Endodermal cell (in vitro differentiated cells): ENCODE results near the gene BATF2. TPM values are rescaled to one million over a fixed set of nuclear protein-coding genes. Genes with fewer than 3 reads are reported as not detected.

Source experiments
- DNase-seq: peaks from one replicate; pipeline ENCODE4 v3.0.0-alpha.2; 2017
- H3K27ac ChIP-seq: 2 replicates; pipeline ENCODE4 v1.5.1; 2013; ENCODE audit warnings: mild to moderate bottlenecking, low read depth, low read length, moderate library complexity
- H3K27me3 ChIP-seq: 2 replicates; pipeline ENCODE4 v1.6.1; 2013; ENCODE audit warnings: mild to moderate bottlenecking, low read length, moderate library complexity; ENCODE audit not compliant: insufficient read depth, control insufficient read depth, poor library complexity, severe bottlenecking
- H3K36me3 ChIP-seq: 2 replicates; pipeline ENCODE4 v1.7.0; 2013; ENCODE audit warnings: mild to moderate bottlenecking, low read length, moderate library complexity; ENCODE audit not compliant: control insufficient read depth, insufficient read depth
- H3K4me1 ChIP-seq: one replicate; pipeline ENCODE4 v1.7.0; 2013; ENCODE audit warnings: low read length; ENCODE audit not compliant: control insufficient read depth, insufficient read depth
- H3K4me3 ChIP-seq: 2 replicates; pipeline ENCODE4 v1.5.1; 2013; ENCODE audit warnings: mild to moderate bottlenecking, low read length, moderate library complexity
- H3K9ac ChIP-seq: 2 replicates; pipeline ENCODE4 v1.6.1; 2013; ENCODE audit warnings: mild to moderate bottlenecking, low read length, moderate library complexity; ENCODE audit not compliant: poor library complexity, severe bottlenecking; ENCODE audit errors: extremely low read depth
- H3K9me3 ChIP-seq: 2 replicates; pipeline ENCODE4 v1.6.1; 2013; ENCODE audit warnings: mild to moderate bottlenecking, low read length, moderate library complexity; ENCODE audit not compliant: control insufficient read depth
- H3K27ac Mint-ChIP-seq: 2 replicates; pipeline ENCODE4 v1.8.0; 2020; ENCODE audit warnings: mixed read lengths
- H3K27me3 Mint-ChIP-seq: 2 replicates; pipeline ENCODE4 v1.8.0; 2021; ENCODE audit warnings: mild to moderate bottlenecking, mixed read lengths; ENCODE audit not compliant: insufficient read depth
- H3K36me3 Mint-ChIP-seq: 2 replicates; pipeline ENCODE4 v1.8.0; 2020; ENCODE audit warnings: low read depth, mixed read lengths
- H3K4me1 Mint-ChIP-seq: 2 replicates; pipeline ENCODE4 v1.8.0; 2020; ENCODE audit warnings: mixed read lengths
- H3K4me3 Mint-ChIP-seq: 2 replicates; pipeline ENCODE4 v1.8.0; 2020; ENCODE audit warnings: mild to moderate bottlenecking, moderate library complexity, mixed read lengths
- H3K9me3 Mint-ChIP-seq: 2 replicates; pipeline ENCODE4 v1.8.0; 2020; ENCODE audit warnings: mild to moderate bottlenecking, mixed read lengths
- WGBS, 2 experiments: methylation state at CpG; one replicate each; pipeline versions ENCODE4 v1.1.5 to v1.1.7; 2013; ENCODE audit warnings: missing lambda C conversion rate in 2 of 2, mixed read lengths in 1 of 2; ENCODE audit not compliant: insufficient coverage in 1 of 2, insufficient read length in 1 of 2; 5-methylcytosine and 5-hydroxymethylcytosine counted together
- total RNA-seq, 2 donors: library from RNA; stranded (reverse); fragmentation: NEBNext Ultra II Directional in 1 of 2; extraction: Animal tissue kit (Norgen Biotek cat#: 25700) in 1 of 2; gene quantifications; 2 replicates in 1 of 2; 3 replicates in 1 of 2; pipeline ENCODE4 v1.2.1, GENCODE V29; 2021
- TF ChIP-seq, protein P1 (sequence below): fragments of 200-600 bp; sonication (generic); conservative IDR thresholded peaks from 2 replicates; pipeline ENCODE4 v1.5.0; 2021; ENCODE audit warnings: antibody characterized with exemption, mild to moderate bottlenecking

Gene BATF2
- total RNA-seq, 2 donors from 2014 or later = 0.27 TPM; not detected in 1

DNA sequence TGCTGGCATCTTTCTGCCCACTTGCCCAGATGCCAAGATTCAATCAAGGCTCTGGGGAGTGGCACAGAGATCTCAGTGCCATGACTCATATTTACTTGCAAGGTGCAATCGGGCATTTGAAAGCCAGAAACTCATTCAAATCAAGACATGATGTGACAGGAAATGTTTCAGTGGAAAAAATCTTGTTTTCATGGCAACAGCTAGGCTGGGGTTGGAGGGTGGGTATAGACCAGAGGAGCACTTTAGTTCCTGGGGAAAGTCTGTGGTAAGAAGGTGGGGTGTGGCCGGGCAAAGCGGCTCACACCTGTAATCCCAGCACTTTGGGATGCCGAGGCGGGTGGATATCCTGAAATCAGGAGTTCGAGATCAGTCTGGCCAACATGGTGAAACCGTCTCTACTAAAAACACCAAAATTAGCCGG lies 26.0 kb downstream of the BATF2 start:
- Mint-ChIP-seq H3K27me3 (peaks cover 47% of the 10 kb centered on the region), H3K4me1 (no peaks in the 10 kb centered on the region), H3K27ac (no peak overlapping the region), H3K4me3 (no peak overlapping the region), H3K9me3 (peaks cover 7% of the 10 kb centered on the region), H3K36me3 (no peaks in the 10 kb centered on the region)
- 90 to 96% methylated on average over 7 to 8 of the region's 8 CpGs for WGBS, 2 experiments
- Histone ChIP-seq H3K9ac (no peak overlapping the region), H3K4me1 (no peaks in the 10 kb centered on the region), H3K9me3 (no peaks in the 10 kb centered on the region), H3K4me3 (no peak overlapping the region), H3K36me3 (no peaks in the 10 kb centered on the region), H3K27me3 (no peaks in the 10 kb centered on the region), H3K27ac (no peak overlapping the region)
- no peak for DNase-seq
- TF ChIP-seq, protein P1, sequence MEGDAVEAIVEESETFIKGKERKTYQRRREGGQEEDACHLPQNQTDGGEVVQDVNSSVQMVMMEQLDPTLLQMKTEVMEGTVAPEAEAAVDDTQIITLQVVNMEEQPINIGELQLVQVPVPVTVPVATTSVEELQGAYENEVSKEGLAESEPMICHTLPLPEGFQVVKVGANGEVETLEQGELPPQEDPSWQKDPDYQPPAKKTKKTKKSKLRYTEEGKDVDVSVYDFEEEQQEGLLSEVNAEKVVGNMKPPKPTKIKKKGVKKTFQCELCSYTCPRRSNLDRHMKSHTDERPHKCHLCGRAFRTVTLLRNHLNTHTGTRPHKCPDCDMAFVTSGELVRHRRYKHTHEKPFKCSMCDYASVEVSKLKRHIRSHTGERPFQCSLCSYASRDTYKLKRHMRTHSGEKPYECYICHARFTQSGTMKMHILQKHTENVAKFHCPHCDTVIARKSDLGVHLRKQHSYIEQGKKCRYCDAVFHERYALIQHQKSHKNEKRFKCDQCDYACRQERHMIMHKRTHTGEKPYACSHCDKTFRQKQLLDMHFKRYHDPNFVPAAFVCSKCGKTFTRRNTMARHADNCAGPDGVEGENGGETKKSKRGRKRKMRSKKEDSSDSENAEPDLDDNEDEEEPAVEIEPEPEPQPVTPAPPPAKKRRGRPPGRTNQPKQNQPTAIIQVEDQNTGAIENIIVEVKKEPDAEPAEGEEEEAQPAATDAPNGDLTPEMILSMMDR = no peak

DNA sequence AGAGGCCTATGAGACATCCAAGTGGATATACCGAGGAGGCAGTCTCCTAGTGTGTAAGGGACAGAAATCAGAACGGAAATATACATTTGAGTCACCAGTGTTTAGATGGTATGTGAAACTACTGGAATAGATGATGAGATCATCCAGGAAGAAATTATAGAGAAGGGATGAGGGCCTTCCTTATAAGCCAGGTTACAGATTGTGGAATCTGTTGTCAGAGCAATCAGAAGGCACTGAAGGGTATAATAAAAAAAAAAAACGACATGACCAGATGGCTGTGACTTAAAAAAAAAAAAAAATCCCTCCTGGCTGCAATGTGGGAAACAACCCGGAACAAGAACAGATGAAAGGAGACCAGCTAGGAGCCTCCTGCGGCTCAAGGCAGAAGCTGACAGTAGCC lies 27.6 kb downstream of the BATF2 start:
- H3K36me3 ChIP-seq = no peaks in the 10 kb centered on the region
- H3K36me3 Mint-ChIP-seq = no peaks in the 10 kb centered on the region
- 76 to 77% methylated on average over 5 of the region's 5 CpGs for WGBS, 2 experiments
- H3K27ac Mint-ChIP-seq = no peak overlapping the region
- H3K27me3 ChIP-seq = no peaks in the 10 kb centered on the region
- no peak overlapping the region for H3K9ac ChIP-seq
- no peak overlapping the region for H3K4me3 ChIP-seq
- H3K9me3 ChIP-seq = no peaks in the 10 kb centered on the region
- TF ChIP-seq, protein P1 = no peak
- H3K4me1 ChIP-seq = no peaks in the 10 kb centered on the region
- H3K27me3 Mint-ChIP-seq = peaks cover 43% of the 10 kb centered on the region
- no peak overlapping the region for H3K4me3 Mint-ChIP-seq
- no peak for DNase-seq
- no peak overlapping the region for H3K27ac ChIP-seq
- H3K4me1 Mint-ChIP-seq = no peaks in the 10 kb centered on the region
- H3K9me3 Mint-ChIP-seq = peaks cover 7% of the 10 kb centered on the region

DNA sequence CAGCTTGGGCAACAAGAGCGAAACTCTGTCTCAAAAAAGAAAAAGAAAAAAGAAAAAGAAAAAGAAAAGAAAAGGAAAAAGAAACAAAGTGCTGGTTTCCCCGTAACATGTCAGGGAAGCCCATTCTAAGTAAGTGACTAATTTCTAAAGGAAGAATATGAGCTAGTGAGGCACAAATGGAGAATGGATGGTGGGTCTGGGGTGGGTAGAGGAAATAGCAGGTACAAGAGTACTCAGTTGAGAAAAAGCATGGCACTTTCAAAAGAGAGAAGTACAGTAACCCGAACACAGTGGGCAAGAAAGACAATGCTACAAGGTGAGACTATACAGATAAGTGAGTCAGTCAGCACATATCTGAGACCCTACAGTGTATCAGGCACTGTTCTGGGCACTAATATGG lies 29.4 kb downstream of the BATF2 start:
- TF ChIP-seq, protein P1 = no peak
- peaks cover 5% of the 10 kb centered on the region for H3K9me3 Mint-ChIP-seq
- DNase-seq = no peak
- 94 to 95% methylated on average over 3 of the region's 3 CpGs for WGBS, 2 experiments
- H3K4me1 Mint-ChIP-seq = no peaks in the 10 kb centered on the region
- H3K4me1 ChIP-seq = no peaks in the 10 kb centered on the region
- no peak overlapping the region for H3K4me3 ChIP-seq
- H3K27ac Mint-ChIP-seq = no peak overlapping the region
- H3K9ac ChIP-seq = no peak overlapping the region
- H3K27ac ChIP-seq = no peak overlapping the region
- H3K36me3 ChIP-seq = no peaks in the 10 kb centered on the region
- H3K4me3 Mint-ChIP-seq = no peak overlapping the region
- H3K9me3 ChIP-seq = no peaks in the 10 kb centered on the region
- H3K27me3 ChIP-seq = no peaks in the 10 kb centered on the region
- peaks cover 31% of the 10 kb centered on the region for H3K27me3 Mint-ChIP-seq
- H3K36me3 Mint-ChIP-seq = no peaks in the 10 kb centered on the region
